HepG2 (cell line): Measurements from ENCODE around the gene DHX16. TPM values are rescaled to one million over a fixed set of nuclear protein-coding genes. Genes with fewer than 3 reads are reported as not detected.
A peak's percentile ranks its signal among the peaks of the same experiment; 100 is the strongest.

Experiments used
- ATAC-seq: fragments of 200-7000 bp; cut with Tn5 transposase; 3 replicates; pipeline ENCODE4 v1.9.1; 2020; ENCODE audit warnings: mild to moderate bottlenecking, moderate library complexity
- BruUV-seq: library from RNA; stranded (reverse); fragments of 400-500 nt; replicated peaks from 2 replicates; lab custom pipeline; 2021; lab: Mats Ljungman, UMichigan
- CTCF ChIA-PET: fragments of 300-600 bp; formaldehyde crosslinking; extraction: SDS; loops from one replicate; lab custom pipeline; 2021; ENCODE audit warnings: low total read pairs, inconsistent platforms, low intra/inter-chr PET ratio; lab: Yijun Ruan, JAX
- POLR2A ChIA-PET: fragments of 350-600 bp; sonication (Branson Sonifier 250); formaldehyde crosslinking; loops from one replicate; lab custom pipeline; 2020; ENCODE audit warnings: antibody characterized with exemption, inconsistent platforms; lab: Yijun Ruan, JAX
- DNase-seq: peaks from one replicate; pipeline ENCODE4 v3.0.0-alpha.2; 2015; ENCODE audit warnings: low spot score
- FAIRE-seq: peaks from 3 replicates; lab custom pipeline; 2011; peaks lifted over from hg19 to GRCh38; lab: Jason Lieb, UNC
- H2AFZ ChIP-seq: one replicate; pipeline ENCODE4 v1.6.1; 2011; ENCODE audit warnings: low read length, inconsistent platforms
- H3K27ac ChIP-seq: fragments of 300-600 bp; 3 replicates; pipeline ENCODE4 v1.8.0; 2011; ENCODE audit warnings: mixed run types, mild to moderate bottlenecking, mixed read lengths, low read length, inconsistent platforms; ENCODE audit not compliant: insufficient read depth; ENCODE audit errors: extremely low read length
- H3K27me3 ChIP-seq, 2 experiments: fragments of 200-600 bp in 1 of 2; 2 replicates in 1 of 2; 3 replicates in 1 of 2; pipeline versions ENCODE4 v1.6.0 to v1.8.0; 2011; ENCODE audit warnings: low read length in 2 of 2, mild to moderate bottlenecking in 2 of 2, moderate library complexity in 2 of 2, inconsistent platforms in 1 of 2; ENCODE audit not compliant: insufficient read depth in 2 of 2, control insufficient read depth in 1 of 2
- H3K36me3 ChIP-seq, 2 experiments: fragments of 200-600 bp in 1 of 2; replicated peaks in 1 of 2; 2 replicates in 1 of 2; 3 replicates in 1 of 2; pipeline versions ENCODE4 v1.5.1 to v1.8.0; 2011; ENCODE audit warnings: low read length in 2 of 2, inconsistent platforms in 1 of 2; ENCODE audit not compliant: insufficient read depth in 2 of 2, control insufficient read depth in 1 of 2
- H3K4me1 ChIP-seq: 2 replicates; pipeline ENCODE4 v1.5.1; 2012; ENCODE audit warnings: low read length, inconsistent platforms; ENCODE audit not compliant: insufficient read depth
- H3K4me2 ChIP-seq: 2 replicates; pipeline ENCODE4 v1.6.0; 2011; ENCODE audit warnings: low read depth, low read length, inconsistent platforms
- H3K4me3 ChIP-seq, 3 experiments: fragments of 200-600 bp in 1 of 3; sonication (generic), shearing (Covaris generic) in 1 of 3; replicated peaks in 1 of 3; 2 replicates each; pipeline ENCODE4 v1.5.1; 2011 to 2016; ENCODE audit warnings: low read length in 3 of 3, inconsistent platforms in 2 of 3, low read depth in 2 of 3, mild to moderate bottlenecking in 2 of 3, control low read depth in 1 of 3, mixed read lengths in 1 of 3; ENCODE audit not compliant: insufficient read depth in 1 of 3
- H3K79me2 ChIP-seq: one replicate; pipeline ENCODE4 v1.6.1; 2011; ENCODE audit warnings: low read length, inconsistent platforms; ENCODE audit not compliant: insufficient read depth
- H3K9ac ChIP-seq: 2 replicates; pipeline ENCODE4 v1.6.0; 2011; ENCODE audit warnings: mild to moderate bottlenecking, low read depth, low read length, inconsistent platforms; ENCODE audit not compliant: insufficient read depth
- H3K9me3 ChIP-seq: 2 replicates; pipeline ENCODE4 v1.5.1; 2012; ENCODE audit warnings: mild to moderate bottlenecking, low read length
- H4K20me1 ChIP-seq: 2 replicates; pipeline ENCODE4 v1.6.0; 2011; ENCODE audit warnings: inconsistent platforms, mild to moderate bottlenecking, low read length, moderate library complexity; ENCODE audit not compliant: insufficient read depth
- AHDC1 ChIP-seq: sonication (generic); formaldehyde crosslinking; IDR thresholded peaks from 2 replicates; pipeline ENCODE4 v1.5.1; 2020; ENCODE audit warnings: mild to moderate bottlenecking, missing genetic modification reagents, borderline replicate concordance
- HOXA3 ChIP-seq: sonication (generic); formaldehyde crosslinking; IDR thresholded peaks from 2 replicates; pipeline ENCODE4 v1.5.0; 2020; ENCODE audit warnings: missing genetic modification reagents
- POLR2AphosphoS2 ChIP-seq: IDR thresholded peaks from 2 replicates; pipeline ENCODE4 v1.6.1; 2011; ENCODE audit warnings: low read depth, low read length, improper control_type of control experiment
- RBM22 ChIP-seq: fragments of 200-400 bp; formaldehyde crosslinking; optimal IDR thresholded peaks from 2 replicates; pipeline ENCODE3; 2017; ENCODE audit warnings: mild to moderate bottlenecking, low read length, moderate library complexity
- ZBTB34 ChIP-seq: sonication (generic); formaldehyde crosslinking; IDR thresholded peaks from 2 replicates; pipeline ENCODE4 v1.8.0; 2022; ENCODE audit warnings: mild to moderate bottlenecking, missing genetic modification reagents
- ZBTB7A ChIP-seq: sonication (generic); formaldehyde crosslinking; IDR thresholded peaks from 2 replicates; pipeline ENCODE4 v1.8.0; 2022; ENCODE audit warnings: mild to moderate bottlenecking, missing genetic modification reagents
- ZC3H4 ChIP-seq: sonication (generic); formaldehyde crosslinking; IDR thresholded peaks from 2 replicates; pipeline ENCODE4 v1.4.0; 2020; ENCODE audit warnings: missing genetic modification reagents, borderline replicate concordance
- ZNF280D ChIP-seq: sonication (generic); formaldehyde crosslinking; IDR thresholded peaks from 2 replicates; pipeline ENCODE4 v1.5.1; 2020; ENCODE audit warnings: mild to moderate bottlenecking, missing genetic modification reagents
- ZNF510 ChIP-seq: sonication (generic); formaldehyde crosslinking; IDR thresholded peaks from 2 replicates; pipeline ENCODE4 v1.4.0; 2020; ENCODE audit warnings: low read depth, mild to moderate bottlenecking, missing genetic modification reagents
- ZNF749 ChIP-seq: sonication (generic); formaldehyde crosslinking; IDR thresholded peaks from 2 replicates; pipeline ENCODE4 v1.8.0; 2022; ENCODE audit warnings: mild to moderate bottlenecking, missing genetic modification reagents, moderate library complexity, borderline replicate concordance
- WGBS: methylation state at CpG from one replicate; pipeline ENCODE4 v1.1.6; 2017; ENCODE audit warnings: low lambda C conversion rate; 5-methylcytosine and 5-hydroxymethylcytosine counted together
- in situ Hi-C: cut with HindIII; loops from 2 replicates; pipeline ENCODE4 v1.10.0; 2017; ENCODE audit warnings: low pct_unique_long_range_greater_than_20kb; ENCODE audit not compliant: extremely low pct_ligation_motif_present
- intact Hi-C: fragments of 100-400 bp; cut with micrococcal nuclease; formaldehyde crosslinking; loops from one replicate; pipeline ENCODE4 v1.10.0; 2022; ENCODE audit not compliant: unreplicated experiment
- polyA plus RNA-seq, 8 experiments: library from polyadenylated mRNA; depleted of rRNA in 3 of 8; stranded (reverse) in 7 of 8; unstranded in 1 of 8; fragments of >200 nt; fragmentation: Illumina TruSeq in 4 of 8; extraction: Trizol in 4 of 8; gene quantifications; 2 replicates each; pipeline versions ENCODE4 v1.2.1 to v1.2.3, GENCODE V29; 2011 to 2016; ENCODE audit warnings: low read depth in 4 of 8, missing spikeins in 1 of 8, mixed read lengths in 1 of 8; ENCODE audit not compliant: insufficient read depth in 1 of 8
- total RNA-seq, 5 experiments: library from RNA; depleted of rRNA; stranded (reverse); fragments of >200 nt; fragmentation: Illumina TruSeq; extraction: Trizol; gene quantifications; 2 replicates each; pipeline ENCODE4 v1.2.3, GENCODE V29; 2016; ENCODE audit warnings: low read depth in 1 of 5

The DHX16 gene
- total and polyA plus RNA-seq, 2 of the 13 experiments (the other 11 are each of a cell fraction or from before 2014, with no cell fraction given), result 57.0 to 58.5 TPM

- TF ChIP-seq AHDC1 (CRISPR knock-in tag), result no peak
- peak; percentile 93 for TF ChIP-seq RBM22
- TF ChIP-seq POLR2AphosphoS2, result peak; percentile 17; the same call in 1 of the 2 replicates
- TF ChIP-seq, all 625 proteins: peak for 19
These were observed 59.4 kb downstream of the DHX16 start (continued) for GRCh38 chr6:30613251-30614043.

GRCh38 chr6:30612687-30613248 lies 60.0 kb downstream of the DHX16 start:
- FAIRE-seq (no peak), ATAC-seq (no peak), DNase-seq (no peak)
- H3K4me3 ChIP-seq, result no peak overlapping the region
- H3K4me1 ChIP-seq, result peaks cover 22% of the 10 kb centered on the region
- no peak overlapping the region for H2AFZ ChIP-seq
- no peaks in the 10 kb centered on the region; a peak in 1 of 5 replicates for H3K27me3 ChIP-seq
- H3K9me3 ChIP-seq, result no peaks in the 10 kb centered on the region
- in situ Hi-C loops (no loop called here), intact Hi-C loops (no loop called here)
- H3K9ac ChIP-seq, result no peak overlapping the region
- ChIA-PET CTCF (no interaction called here), POLR2A (interaction anchor here (0.5 to 4.8 kb wide), 22 partner anchors 12 to 113 kb away, joined by 3 to 172 read pairs (median 5); partner anchors contain the start of genes ABCF1, ATAT1, C6orf136 and DHX16)
- H3K4me2 ChIP-seq, result no peak overlapping the region
- 83% methylated on average over 6 of the region's 6 CpGs for WGBS
- no peak overlapping the region for H3K27ac ChIP-seq
- H3K36me3 ChIP-seq, result peaks cover 9 to 20% of the 10 kb centered on the region in 2 experiments
- H4K20me1 ChIP-seq, result peaks cover 12% of the 10 kb centered on the region
- H3K79me2 ChIP-seq, result peaks cover 25% of the 10 kb centered on the region
- no TSS peak for BruUV-seq
- TF ChIP-seq HOXA3 (CRISPR knock-in tag) (no peak), ZNF749 (CRISPR knock-in tag) (no peak), ZBTB7A (CRISPR knock-in tag) (no peak), ZC3H4 (CRISPR knock-in tag) (peak; percentile 97), ZBTB34 (CRISPR knock-in tag) (no peak), ZNF510 (CRISPR knock-in tag) (no peak), ZNF280D (CRISPR knock-in tag) (no peak)
